HG03039 (cell line): ENCODE results near the gene GNAI2.

Experiments used
- ATAC-seq: cut with Tn5 transposase; IDR thresholded peaks from one replicate; pipeline ENCODE4 v1.9.1; 2021; ENCODE audit warnings: mild to moderate bottlenecking, moderate library complexity; ENCODE audit not compliant: unreplicated experiment

GNAI2 gene

DNA sequence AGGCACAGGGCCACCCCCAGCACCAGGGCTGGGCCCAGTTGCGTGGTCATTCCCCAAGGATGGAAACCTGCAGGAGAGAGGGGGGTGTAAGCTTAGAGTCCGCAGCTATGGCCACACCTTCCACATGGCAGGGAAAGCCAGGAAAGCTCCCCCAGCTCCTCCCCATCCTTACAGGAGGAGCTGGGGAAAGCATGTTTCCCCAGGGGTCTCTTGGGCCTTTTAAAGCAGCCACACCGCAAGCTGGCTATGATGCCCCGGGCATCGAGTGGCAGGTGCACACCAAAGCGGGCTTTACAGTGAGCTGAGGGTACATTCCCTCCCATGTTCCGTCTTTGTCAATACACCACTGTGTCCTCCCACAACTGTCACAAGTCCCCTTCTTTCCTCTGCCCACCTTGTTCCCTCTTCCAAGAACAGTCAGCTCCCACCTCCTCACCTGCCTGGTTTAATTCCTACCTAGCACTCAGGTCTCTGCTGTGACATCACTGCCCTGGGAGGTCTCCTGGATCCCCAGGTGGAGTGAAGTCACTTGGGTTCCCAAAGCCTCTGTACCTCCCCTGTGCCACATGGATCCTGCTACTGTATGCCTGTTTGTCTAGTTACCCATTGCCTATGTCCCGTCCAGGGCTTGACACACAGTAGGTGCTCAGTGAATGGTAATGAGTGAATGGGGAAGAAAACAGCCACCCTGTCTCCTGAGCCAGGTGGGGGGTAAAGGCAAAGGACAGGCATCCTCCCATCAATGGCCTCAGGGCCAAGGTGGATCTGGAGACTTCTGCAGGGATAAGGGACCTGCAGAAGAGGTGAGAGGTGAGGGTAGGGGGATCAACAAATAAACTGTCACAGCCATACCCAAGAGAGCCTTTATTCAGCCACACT, 59.8 kb downstream of the GNAI2 start:
- ATAC-seq: no peak

DNA sequence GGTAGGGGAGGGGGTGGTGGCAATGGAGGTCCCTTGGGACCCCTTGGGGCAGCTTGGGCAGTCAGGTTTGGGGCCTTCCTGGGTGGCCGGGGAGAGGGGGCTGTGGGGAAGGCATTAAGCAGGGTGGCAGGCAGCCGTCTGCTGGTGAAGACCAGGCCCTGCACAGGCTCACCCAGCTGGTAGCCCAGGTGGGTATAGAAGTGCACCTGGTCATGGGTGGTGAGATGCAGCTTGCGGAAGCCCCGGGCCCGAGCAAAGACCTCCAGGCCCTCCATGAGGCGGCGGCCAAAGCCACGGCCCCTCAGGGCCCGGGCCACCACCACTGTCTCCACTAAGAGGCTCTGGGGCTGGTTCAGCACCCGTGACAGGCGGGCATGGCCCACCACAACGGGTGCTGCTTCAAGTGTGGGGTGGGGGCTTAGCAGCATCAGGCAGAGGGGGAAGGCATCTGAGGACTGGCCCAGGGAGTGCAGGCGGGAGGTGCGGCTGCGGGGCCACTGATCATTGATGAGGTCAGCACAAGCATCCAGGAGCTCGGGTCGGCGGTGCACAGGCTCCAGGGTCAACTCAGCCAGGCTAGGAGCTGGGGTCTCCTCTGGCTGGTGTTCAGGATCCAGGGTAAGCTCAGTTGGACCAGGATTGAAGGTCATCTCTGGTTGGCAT, 60.8 kb downstream of the GNAI2 start:
- no peak for ATAC-seq

DNA sequence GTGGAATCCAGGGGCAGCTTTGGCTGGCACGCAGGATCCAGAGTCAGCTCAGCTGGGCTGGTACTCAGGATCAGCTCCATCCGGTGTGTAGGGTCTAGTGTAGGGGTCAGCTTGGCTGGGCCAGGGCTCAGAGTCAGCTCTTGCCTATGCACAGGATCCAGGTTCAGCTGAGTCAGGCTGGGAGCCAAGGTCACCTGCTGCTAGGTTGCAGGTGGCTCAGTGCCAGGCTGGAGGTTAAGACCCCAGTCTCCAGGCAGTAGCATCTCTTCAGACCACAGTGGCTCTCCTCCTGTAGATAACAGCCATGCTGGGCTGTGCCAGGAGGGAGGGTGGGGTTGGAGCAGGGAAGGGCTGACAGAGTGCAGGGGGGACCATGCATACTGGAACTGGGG, 61.4 kb downstream of the GNAI2 start:
- no peak for ATAC-seq

DNA sequence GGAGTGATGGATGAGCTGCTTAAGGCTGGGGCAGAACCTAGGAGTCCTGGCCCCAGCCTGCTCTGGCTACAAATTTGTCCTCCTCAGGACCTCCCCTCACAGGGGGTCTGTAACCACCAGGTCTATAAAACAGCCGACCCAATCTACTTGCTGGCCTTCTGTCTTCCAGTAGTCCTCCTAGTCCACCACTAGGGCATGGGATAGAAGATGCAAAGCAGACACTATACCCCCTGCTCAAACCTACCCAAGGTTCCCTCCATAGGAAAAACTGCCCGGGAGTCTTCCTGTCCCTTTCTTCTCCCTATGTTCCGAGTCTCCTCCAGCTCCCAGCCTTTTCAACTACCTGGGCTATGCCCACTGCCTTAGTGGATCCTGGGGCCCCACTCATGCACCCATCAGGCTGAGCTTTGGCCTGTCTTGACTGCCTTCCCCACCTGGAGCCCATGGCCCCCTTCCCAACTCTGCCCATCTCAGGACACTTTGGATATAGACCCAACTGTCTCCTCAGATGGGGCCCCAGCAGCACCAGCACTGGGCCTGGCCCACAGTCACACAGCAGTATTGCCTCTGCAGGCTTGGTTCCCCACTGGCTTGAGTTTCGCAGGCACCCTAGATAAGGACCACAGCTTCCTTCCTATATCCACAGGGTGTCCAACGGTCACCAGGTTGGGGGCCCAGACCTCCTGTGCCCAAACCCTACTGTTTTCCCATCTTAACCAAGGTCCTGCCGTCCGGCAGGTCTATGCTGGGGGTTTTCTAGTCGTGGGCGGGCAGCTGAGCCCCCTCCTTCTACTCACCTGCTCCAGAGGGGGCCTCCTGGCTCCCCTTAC, 62.1 kb downstream of the GNAI2 start:
- no peak for ATAC-seq

DNA sequence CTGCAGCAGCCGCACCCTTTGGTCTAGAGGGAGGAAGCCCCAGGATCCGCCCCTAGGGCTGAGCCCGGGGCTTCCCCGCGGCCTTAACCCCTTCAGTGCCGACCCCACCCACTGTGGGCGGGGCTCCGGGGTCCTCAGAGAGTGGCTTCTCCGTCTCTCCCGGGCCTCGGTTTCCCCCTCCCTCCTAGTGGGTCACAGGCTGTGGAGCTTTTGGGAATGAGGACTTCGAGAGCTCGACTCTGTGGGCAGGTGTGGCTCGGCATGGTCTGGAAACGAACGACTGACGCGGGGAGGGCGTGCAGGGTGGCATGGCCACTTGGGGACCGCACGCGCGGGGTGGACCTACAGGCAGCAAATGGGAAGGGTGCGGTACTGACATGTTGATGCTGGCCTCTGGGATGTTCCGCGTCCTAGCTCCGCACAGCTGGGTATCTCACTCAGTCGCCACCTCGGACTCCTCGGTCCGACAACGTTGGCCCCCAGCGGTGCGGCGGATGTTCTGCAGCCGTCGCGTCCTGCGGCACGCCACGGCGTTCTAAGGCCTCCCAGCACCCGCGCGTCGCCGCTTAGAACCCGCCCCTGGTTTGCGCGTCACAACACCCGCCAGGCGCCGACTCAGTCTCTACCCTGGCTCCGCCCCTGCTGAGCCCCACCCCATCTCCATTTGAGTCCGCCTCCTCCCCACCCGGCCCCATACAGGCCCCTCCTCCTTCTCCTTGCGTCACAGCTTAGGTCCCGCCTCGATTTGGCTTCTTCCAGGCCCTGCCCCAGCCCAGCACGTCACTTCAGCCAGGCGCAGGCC, 63.0 kb downstream of the GNAI2 start, which contains the start of the genes HYAL3 and NAA80:
TSS of gene HYAL3 (minus strand) at position 570 of the 802 bp plus-strand sequence. CDS start 3,803 bp downstream, outside the sequence.
TSS of gene NAA80 (minus strand) at position 570 of the 802 bp plus-strand sequence. CDS start 1,942 bp downstream, outside the sequence.
- ATAC-seq: peak; percentile 77

DNA sequence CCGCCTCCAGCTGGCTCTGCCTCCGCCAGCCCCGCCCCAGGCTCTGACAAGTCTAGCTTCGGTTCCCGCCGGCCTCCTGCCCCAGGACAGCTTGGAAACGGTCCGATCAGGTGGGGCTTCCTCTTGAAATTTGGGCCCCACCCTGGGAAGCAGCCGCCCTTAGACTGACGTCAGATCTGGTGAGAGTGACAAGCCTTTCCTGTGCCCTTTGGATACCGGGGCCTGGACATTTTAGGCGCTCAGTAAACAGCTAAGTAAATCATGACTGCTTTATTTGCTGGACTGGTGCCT, 63.6 kb downstream of the GNAI2 start:
- ATAC-seq: no peak

DNA sequence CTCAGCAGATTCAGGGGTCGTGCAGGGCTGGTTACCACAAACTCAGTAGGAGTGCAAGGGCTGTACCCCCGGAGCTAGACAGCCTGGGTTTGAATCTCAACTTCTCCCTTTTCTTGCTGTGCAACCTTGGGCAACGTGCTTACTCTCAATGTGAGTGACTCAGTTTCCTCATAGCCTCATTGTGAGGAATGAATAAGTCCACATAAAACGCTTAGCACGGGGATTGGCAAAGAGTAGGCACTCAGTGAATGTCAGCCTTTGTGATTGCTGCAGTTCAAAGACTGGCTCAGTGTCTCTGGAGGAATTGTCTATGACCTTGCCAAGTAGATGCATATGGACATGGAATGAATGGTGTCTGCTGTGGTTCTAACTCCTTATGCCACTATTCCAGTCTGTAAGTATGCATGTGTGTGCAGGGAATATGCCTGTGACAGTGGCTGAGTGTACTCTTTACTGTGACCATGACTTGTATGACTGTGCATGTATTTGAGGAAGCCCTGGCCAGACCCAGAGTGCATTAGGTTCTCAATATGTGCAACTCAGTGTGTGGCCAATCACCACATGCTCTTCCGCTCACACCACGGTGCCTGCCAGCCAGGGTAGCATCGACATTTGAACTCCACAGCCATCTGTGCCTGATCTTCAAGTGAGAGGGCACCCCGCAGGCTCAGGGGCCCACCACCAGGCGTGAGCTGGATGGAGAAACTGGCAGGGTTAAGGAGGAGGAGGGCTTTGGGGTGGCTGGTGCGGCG, 64.1 kb downstream of the GNAI2 start:
- no peak for ATAC-seq

DNA sequence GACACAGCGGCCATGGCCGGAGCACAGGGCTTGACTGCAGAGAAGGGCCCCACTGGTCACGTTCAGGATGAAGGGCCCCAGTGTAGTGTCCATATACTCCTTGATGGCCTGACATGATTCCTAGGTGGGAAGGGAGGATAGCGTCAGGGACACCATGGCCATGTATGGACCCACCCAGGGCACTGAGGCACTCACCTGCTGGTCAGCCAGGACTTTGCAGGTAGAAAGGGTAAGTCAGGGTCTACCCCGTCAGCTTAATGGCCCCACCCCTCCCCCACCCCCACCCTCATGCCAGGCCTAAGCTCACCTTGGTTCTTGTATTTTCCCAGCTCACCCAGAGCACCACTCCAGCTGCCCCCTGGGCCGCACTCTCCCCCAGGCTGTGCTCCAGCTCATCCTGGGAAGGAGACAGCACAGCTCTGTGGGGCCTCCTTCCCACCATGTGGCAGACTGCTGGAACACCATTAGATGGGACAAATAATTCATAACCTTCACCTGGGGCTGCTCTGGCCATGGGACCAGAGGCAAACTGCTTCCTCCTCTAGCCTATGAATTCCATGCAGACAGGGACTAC, 64.8 kb downstream of the GNAI2 start:
- ATAC-seq: no peak

DNA sequence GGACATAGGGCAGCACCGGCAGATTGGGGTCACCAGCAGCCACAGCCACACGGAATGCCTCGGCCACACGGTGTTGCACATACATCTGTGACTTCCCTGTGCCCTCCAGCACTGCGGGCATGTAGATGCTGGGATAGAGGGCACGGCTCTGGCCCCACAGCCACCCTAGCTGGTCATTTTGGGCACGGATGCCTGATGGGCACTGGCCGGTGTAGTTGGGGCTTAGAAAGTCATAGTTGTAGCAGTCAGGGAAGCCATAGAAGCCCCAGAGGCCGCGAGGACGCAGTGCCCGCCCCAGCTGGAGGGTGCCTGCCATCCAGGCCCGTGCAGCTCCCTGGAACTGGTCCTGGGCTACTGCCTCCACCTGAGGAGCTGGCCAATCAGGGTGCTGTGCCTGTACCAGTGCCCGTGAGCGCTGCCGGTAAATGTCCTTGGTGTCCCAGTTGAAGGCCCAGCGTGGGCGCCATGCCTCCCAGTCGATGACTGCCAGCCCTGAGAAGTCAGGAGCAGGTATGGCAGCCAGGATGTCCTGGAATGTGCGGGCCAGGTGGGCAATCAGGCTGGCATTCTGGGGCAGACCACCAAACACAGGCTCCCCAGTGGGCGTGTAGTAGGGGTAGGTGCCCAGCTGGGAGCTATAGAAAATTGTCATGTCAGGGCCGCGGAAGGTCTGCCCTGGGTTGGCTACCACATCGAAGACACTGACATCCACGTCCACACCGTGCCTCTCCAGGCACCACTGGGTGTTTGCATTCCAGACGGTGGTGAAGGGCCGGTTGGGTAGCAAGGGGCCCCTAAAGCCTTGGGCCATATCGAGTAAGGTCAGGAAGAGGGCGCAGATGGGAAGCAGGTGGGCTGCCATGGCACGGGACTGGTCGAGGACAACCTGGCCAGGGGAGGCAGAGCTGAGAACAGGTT, 66.3 kb downstream of the GNAI2 start:
- ATAC-seq: no peak

DNA sequence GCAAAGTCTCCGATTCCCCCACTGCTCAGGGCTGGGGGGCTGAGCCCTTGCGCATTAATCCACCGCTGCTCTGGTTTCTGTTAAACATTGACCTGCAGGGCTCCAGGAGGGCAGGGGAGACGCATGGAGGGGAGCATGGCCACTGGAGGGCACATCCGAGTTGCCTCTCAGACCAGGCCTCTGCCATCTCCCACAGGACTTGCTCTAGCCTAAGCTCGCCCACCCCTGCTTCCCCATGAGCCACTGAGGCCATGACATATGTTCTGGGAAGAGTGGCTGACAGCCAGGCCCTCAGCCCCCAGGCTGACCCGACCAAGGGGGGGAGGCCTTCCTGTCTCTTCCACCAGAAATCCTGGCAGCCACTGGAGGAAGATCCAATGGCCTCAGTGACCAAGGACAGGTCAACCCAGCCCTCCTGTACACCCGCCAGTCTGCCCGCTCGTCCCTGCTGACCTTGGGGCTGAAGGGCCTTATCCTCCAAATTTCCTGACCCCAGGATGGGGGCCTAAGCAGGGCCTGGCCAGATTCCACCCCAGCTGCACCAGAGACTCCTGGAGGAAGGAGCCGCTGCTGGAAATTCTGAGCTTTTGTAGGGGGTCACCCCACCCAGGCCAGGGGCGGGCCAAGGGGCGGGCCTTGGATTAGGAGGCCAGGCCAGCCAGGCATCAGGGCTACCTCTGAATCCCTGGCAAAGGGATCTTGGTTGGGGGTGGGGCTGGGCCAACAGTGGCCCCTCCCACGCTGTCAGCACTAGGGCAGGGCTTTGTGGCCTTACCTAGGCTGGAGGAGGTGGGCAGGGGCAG, 67.2 kb downstream of the GNAI2 start, which contains the start of gene HYAL1:
TSS of gene HYAL1 (minus strand) at position 562 of the 803 bp plus-strand sequence. CDS start 618 bp downstream, outside the sequence.
- no peak for ATAC-seq

DNA sequence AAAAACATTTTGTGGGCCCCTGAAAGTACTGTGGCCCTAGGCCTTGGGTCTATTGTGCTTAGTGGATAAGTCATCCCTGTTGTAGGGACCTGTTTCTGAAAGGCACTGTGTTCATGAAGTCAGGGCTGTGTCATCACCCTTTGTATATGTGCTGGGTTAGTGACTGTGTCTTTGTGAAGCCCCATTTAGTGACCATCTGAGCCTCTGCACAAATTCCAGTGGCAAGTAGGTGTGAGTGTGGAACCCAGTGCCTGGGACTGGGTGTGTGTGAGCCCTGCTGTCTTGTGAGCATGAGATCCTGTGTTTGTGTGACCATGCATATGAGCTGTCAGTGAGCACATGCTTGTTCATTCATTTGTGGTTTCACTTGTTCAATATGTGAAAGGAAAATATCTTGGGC, 68.6 kb downstream of the GNAI2 start:
- ATAC-seq: no peak
